GM13977 (cell line): Measurements from ENCODE around the gene C16orf87.

Experiments used
- DNase-seq: peaks from one replicate; pipeline ENCODE4 v3.0.0; 2012; ENCODE audit warnings: low spot score
- CTCF ChIP-seq: IDR thresholded peaks from 2 replicates; pipeline ENCODE4 v1.5.1; 2012; ENCODE audit warnings: mild to moderate bottlenecking, control low read depth; ENCODE audit not compliant: insufficient read depth; ENCODE audit errors: extremely low read depth, missing control alignments
- in situ Hi-C: fragments of 300-500 bp; cut with MboI; formaldehyde crosslinking; loops from one replicate; pipeline ENCODE4 v1.12.0; 2022; ENCODE audit warnings: low sequenced_read_pairs, low pct_unique_long_range_greater_than_20kb, mixed read lengths, inconsistent platforms; ENCODE audit not compliant: unreplicated experiment

C16orf87 gene

GRCh38 chr16:46830417-46830901, 521 bp downstream of the C16orf87 start:
- DNase-seq: no peak
- in situ Hi-C loops: no loop called here
- no peak for TF ChIP-seq CTCF

GRCh38 chr16:46828943-46829342, 2.0 kb downstream of the C16orf87 start:
- no peak for DNase-seq
- in situ Hi-C loops: no loop called here
- TF ChIP-seq CTCF: no peak

GRCh38 chr16:46828292-46828691, 2.7 kb downstream of the C16orf87 start:
- TF ChIP-seq CTCF: no peak
- in situ Hi-C loops: no loop called here
- DNase-seq: no peak

- no peak for TF ChIP-seq CTCF
- in situ Hi-C loops: no loop called here
- no peak for DNase-seq
These were observed 4.3 kb downstream of the C16orf87 start for GRCh38 chr16:46826631-46827030.

- TF ChIP-seq CTCF: no peak
- in situ Hi-C loops: no loop called here
- DNase-seq: peak; percentile 61
These were observed 8.7 kb downstream of the C16orf87 start for GRCh38 chr16:46822270-46822669.

- no peak for TF ChIP-seq CTCF
- DNase-seq: no peak
- in situ Hi-C loops: no loop called here
These were observed 13.0 kb downstream of the C16orf87 start for GRCh38 chr16:46817961-46818360.

GRCh38 chr16:46814790-46815189, 16.2 kb downstream of the C16orf87 start:
- no peak for TF ChIP-seq CTCF
- in situ Hi-C loops: no loop called here
- DNase-seq: no peak
